ENCODE measurements around the gene TPPP3.

DNA sequence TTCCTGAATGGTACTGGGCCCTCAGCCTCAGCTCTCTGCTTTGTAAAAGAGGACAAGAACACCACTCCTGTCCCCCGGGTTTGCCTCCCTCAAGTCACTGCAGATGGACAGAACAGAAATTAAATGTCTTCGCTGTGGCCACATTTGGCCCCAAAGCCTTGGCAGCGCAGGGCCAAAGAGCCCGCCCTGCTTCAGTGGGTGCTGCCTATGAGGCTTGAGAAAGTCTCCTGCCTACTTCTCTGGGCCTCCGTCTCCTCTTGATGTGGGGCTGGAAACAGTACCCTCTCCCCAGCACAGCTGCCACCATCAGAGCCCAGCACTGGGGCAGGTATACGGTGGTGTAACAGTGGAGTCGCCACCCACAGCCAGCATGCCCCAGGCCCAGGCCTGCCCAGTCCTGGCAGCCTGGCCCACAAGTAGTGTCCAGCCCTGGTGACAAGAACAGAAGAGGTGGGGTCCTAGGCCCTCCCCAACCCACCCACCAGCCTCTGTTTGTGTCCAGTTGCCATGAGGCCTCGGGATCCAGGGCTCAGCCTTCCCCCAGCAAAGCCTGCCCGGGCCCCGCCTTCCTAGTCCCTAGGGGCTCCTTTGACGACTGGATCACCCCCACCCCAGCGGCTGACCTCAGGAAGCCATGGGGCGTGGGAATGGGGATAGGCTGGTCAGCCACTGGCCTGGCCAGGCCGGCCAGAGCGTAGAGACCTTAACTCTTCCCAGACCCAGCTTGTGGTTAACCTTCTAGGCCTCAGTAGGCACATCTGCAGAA, 3.9 kb upstream of the TPPP3 start:
- no peak for TF ChIP-seq EZH2 (optimal IDR thresholded peaks at IDR 0.05; ENCODE audit: low read depth, low read length)
- TF ChIP-seq, protein P1, sequence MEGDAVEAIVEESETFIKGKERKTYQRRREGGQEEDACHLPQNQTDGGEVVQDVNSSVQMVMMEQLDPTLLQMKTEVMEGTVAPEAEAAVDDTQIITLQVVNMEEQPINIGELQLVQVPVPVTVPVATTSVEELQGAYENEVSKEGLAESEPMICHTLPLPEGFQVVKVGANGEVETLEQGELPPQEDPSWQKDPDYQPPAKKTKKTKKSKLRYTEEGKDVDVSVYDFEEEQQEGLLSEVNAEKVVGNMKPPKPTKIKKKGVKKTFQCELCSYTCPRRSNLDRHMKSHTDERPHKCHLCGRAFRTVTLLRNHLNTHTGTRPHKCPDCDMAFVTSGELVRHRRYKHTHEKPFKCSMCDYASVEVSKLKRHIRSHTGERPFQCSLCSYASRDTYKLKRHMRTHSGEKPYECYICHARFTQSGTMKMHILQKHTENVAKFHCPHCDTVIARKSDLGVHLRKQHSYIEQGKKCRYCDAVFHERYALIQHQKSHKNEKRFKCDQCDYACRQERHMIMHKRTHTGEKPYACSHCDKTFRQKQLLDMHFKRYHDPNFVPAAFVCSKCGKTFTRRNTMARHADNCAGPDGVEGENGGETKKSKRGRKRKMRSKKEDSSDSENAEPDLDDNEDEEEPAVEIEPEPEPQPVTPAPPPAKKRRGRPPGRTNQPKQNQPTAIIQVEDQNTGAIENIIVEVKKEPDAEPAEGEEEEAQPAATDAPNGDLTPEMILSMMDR (IDR thresholded peaks at IDR 0.05; ENCODE audit: low read length) = no peak
- TF ChIP-seq EZH2phosphoT487 (IDR thresholded peaks at IDR 0.05; ENCODE audit: low read length) = no peak

All from MM.1S (cell line).